ENCODE results near the gene KIF4B. TPM values are rescaled to one million over a fixed set of nuclear protein-coding genes. Genes with fewer than 3 reads are reported as not detected.
"Not testable (repeated sequence)": the region's sequence is repeated elsewhere in the genome, so short reads cannot be mapped to it uniquely, and the experiment has no call there.

The KIF4B gene
- total and polyA plus RNA-seq, 2 of the 8 experiments (the other 6 are each of a cell fraction or from before 2014, with no cell fraction given), result 0.02 to 0.15 TPM

DNA sequence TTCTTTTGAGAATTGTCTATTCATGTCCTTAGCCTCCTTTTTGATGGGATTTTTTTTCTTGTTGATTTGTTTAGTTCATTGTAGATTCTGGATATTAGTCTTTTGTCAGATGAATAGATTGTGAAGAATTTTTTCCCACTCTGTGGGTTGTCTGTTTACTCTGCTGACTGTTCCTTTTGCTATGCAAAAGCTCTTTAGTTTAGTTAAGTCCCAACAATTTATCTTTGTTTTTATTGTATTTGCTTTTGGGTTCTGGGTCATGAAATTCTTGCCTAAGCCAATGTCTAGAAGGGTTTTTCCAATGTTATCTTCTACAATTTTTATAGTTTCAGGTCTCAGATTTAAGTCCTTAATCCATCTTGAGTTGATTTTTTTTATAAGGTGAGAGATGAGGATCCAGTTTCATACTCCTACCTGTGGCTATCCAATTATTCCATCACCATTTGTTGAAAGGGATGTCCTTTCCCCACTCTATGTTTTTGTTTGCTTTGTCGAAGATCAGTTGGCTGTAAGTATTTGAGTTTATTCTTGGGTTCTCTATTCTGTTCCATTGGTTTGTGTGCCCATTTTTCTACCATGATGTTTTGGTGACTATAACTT is 20.7 kb downstream of the KIF4B start:
- H2BK15ac ChIP-seq (ENCODE audit: low read length); H3K56ac ChIP-seq (replicated peaks; ENCODE audit: insufficient read length, low read depth, low read length); H2AK5ac ChIP-seq (ENCODE audit: low read depth, low read length); H2BK5ac ChIP-seq (ENCODE audit: low read depth, low read length); H3K23me2 ChIP-seq (ENCODE audit: low read depth, low read length); DNase-seq (ENCODE audit: low read depth in 1 of 2, low spot score in 2 of 2); H3K4me3 ChIP-seq (ENCODE audit: extremely low read depth in 1 of 4, insufficient read depth in 2 of 4, low read depth in 3 of 4, low read length in 4 of 4); H3K36me3 ChIP-seq (ENCODE audit: control insufficient read depth in 2 of 4, insufficient read depth in 4 of 4, low read length in 3 of 4); H2BK12ac ChIP-seq (ENCODE audit: low read depth, low read length); H2BK120ac ChIP-seq (replicated peaks; ENCODE audit: low read depth, low read length); H4K20me1 ChIP-seq (replicated peaks in 1 of 2; ENCODE audit: control insufficient read depth in 1 of 2, insufficient read depth in 2 of 2, low read length in 2 of 2); H3K18ac ChIP-seq (ENCODE audit: extremely low read depth, low read length); H3K27me3 ChIP-seq (replicated peaks in 1 of 4; ENCODE audit: control insufficient read depth in 3 of 4, extremely low read depth in 1 of 4, insufficient read depth in 3 of 4, low read length in 3 of 4); H4K91ac ChIP-seq (replicated peaks; ENCODE audit: insufficient read length, low read length); H2BK20ac ChIP-seq (ENCODE audit: low read length); CTCF ChIA-PET (ENCODE audit: partially characterized antibody); H3K79me1 ChIP-seq (ENCODE audit: low read depth, low read length); POLR2A ChIA-PET (ENCODE audit: partially characterized antibody); H3K4ac ChIP-seq (replicated peaks; ENCODE audit: insufficient read length, low read depth, low read length); H3K4me2 ChIP-seq (ENCODE audit: insufficient read depth in 1 of 2, low read depth in 2 of 2, low read length in 2 of 2); H3K4me1 ChIP-seq (replicated peaks in 1 of 4; ENCODE audit: control insufficient read depth in 3 of 4, insufficient read depth in 4 of 4, low read length in 3 of 4); H3K14ac ChIP-seq (ENCODE audit: insufficient read length); H3K9me3 ChIP-seq (ENCODE audit: insufficient read depth in 2 of 2, low read depth in 1 of 2, low read length in 1 of 2); H3K9ac ChIP-seq (replicated peaks in 1 of 4; ENCODE audit: extremely low read depth in 1 of 4, low read depth in 3 of 4, low read length in 3 of 4); H2AFZ ChIP-seq (ENCODE audit: low read length); H3K27ac ChIP-seq (ENCODE audit: low read depth, low read length); FAIRE-seq; H3K23ac ChIP-seq (ENCODE audit: insufficient read length); H3K79me2 ChIP-seq (ENCODE audit: control insufficient read depth in 1 of 2, insufficient read depth in 2 of 2, low read length in 2 of 2); H4K5ac ChIP-seq (ENCODE audit: insufficient read length, low read depth, low read length); H4K8ac ChIP-seq (ENCODE audit: extremely low read depth, insufficient read depth, low read length): not testable (repeated sequence)
- WGBS, 2 experiments (ENCODE audit: extremely low coverage in 1 of 2, insufficient coverage in 1 of 2, insufficient read length in 1 of 2, insufficient replicate concordance in 2 of 2, low coverage in 1 of 2, low lambda C conversion rate in 2 of 2, missing lambda C conversion rate in 1 of 2), result 91% methylated on average over 1 of the region's 1 CpG; no CpG with 5 or more reads in 1 of the 2 experiments

- H3K18ac ChIP-seq (ENCODE audit: extremely low read depth, low read length); H2BK20ac ChIP-seq (ENCODE audit: low read length); H2BK15ac ChIP-seq (ENCODE audit: low read length); H4K8ac ChIP-seq (ENCODE audit: extremely low read depth, insufficient read depth, low read length); FAIRE-seq; H3K27ac ChIP-seq (ENCODE audit: low read depth, low read length); H3K4me1 ChIP-seq (replicated peaks in 1 of 4; ENCODE audit: control insufficient read depth in 3 of 4, insufficient read depth in 4 of 4, low read length in 3 of 4); H4K91ac ChIP-seq (replicated peaks; ENCODE audit: insufficient read length, low read length); H3K9ac ChIP-seq (replicated peaks in 1 of 4; ENCODE audit: extremely low read depth in 1 of 4, low read depth in 3 of 4, low read length in 3 of 4); H4K20me1 ChIP-seq (replicated peaks in 1 of 2; ENCODE audit: control insufficient read depth in 1 of 2, insufficient read depth in 2 of 2, low read length in 2 of 2); H3K4me2 ChIP-seq (ENCODE audit: insufficient read depth in 1 of 2, low read depth in 2 of 2, low read length in 2 of 2); H2BK12ac ChIP-seq (ENCODE audit: low read depth, low read length); H3K4ac ChIP-seq (replicated peaks; ENCODE audit: insufficient read length, low read depth, low read length); H3K23ac ChIP-seq (ENCODE audit: insufficient read length); H3K4me3 ChIP-seq (ENCODE audit: extremely low read depth in 1 of 4, insufficient read depth in 2 of 4, low read depth in 3 of 4, low read length in 4 of 4); H3K56ac ChIP-seq (replicated peaks; ENCODE audit: insufficient read length, low read depth, low read length); H2BK120ac ChIP-seq (replicated peaks; ENCODE audit: low read depth, low read length); H2AK5ac ChIP-seq (ENCODE audit: low read depth, low read length); H3K36me3 ChIP-seq (ENCODE audit: control insufficient read depth in 2 of 4, insufficient read depth in 4 of 4, low read length in 3 of 4); H3K27me3 ChIP-seq (replicated peaks in 1 of 4; ENCODE audit: control insufficient read depth in 3 of 4, extremely low read depth in 1 of 4, insufficient read depth in 3 of 4, low read length in 3 of 4); POLR2A ChIA-PET (ENCODE audit: partially characterized antibody); H3K23me2 ChIP-seq (ENCODE audit: low read depth, low read length); H2BK5ac ChIP-seq (ENCODE audit: low read depth, low read length); H4K5ac ChIP-seq (ENCODE audit: insufficient read length, low read depth, low read length); H3K14ac ChIP-seq (ENCODE audit: insufficient read length); H3K79me2 ChIP-seq (ENCODE audit: control insufficient read depth in 1 of 2, insufficient read depth in 2 of 2, low read length in 2 of 2); H3K79me1 ChIP-seq (ENCODE audit: low read depth, low read length); H2AFZ ChIP-seq (ENCODE audit: low read length); DNase-seq (ENCODE audit: low read depth in 1 of 2, low spot score in 2 of 2); H3K9me3 ChIP-seq (ENCODE audit: insufficient read depth in 2 of 2, low read depth in 1 of 2, low read length in 1 of 2): not testable (repeated sequence)
- CTCF ChIA-PET (ENCODE audit: partially characterized antibody), result interaction anchor here (0.6 kb wide), 1 partner anchor 226 kb away, joined by 4 read pairs; no protein-coding TSS in a partner anchor
- WGBS, 2 experiments (ENCODE audit: extremely low coverage in 1 of 2, insufficient coverage in 1 of 2, insufficient read length in 1 of 2, insufficient replicate concordance in 2 of 2, low coverage in 1 of 2, low lambda C conversion rate in 2 of 2, missing lambda C conversion rate in 1 of 2), result 80% methylated on average over 2 of the region's 2 CpGs; no CpG with 5 or more reads in 1 of the 2 experiments
Measured at GRCh38 chr5:155035087-155035486, 21.5 kb downstream of the KIF4B start.

Measured in H1 (cell line).